Ovary (tissue), 9 donors: ENCODE results near the gene PTPRU. TPM values are rescaled to one million over a fixed set of nuclear protein-coding genes. Genes with fewer than 3 reads are reported as not detected.

Experiments used
- DNase-seq, 5 donors: peaks; one replicate each; pipeline ENCODE4 v3.0.0-alpha.2; 2019 to 2020
- H3K27ac ChIP-seq, 2 donors: fragments of 200-600 bp; one replicate each; pipeline versions ENCODE4 v1.5.1 to v1.8.0; 2019 to 2022
- H3K27me3 ChIP-seq: fragments of 200-600 bp; one replicate; pipeline ENCODE4 v1.8.0; 2022
- H3K36me3 ChIP-seq: fragments of 200-600 bp; sonication (generic); one replicate; pipeline ENCODE4 v1.5.1; 2019
- H3K4me1 ChIP-seq: one replicate; pipeline ENCODE4 v1.8.1; 2013; ENCODE audit warnings: mild to moderate bottlenecking, moderate library complexity; ENCODE audit not compliant: insufficient read depth
- H3K4me3 ChIP-seq: fragments of 200-600 bp; sonication (generic); one replicate; pipeline ENCODE4 v1.5.1; 2017
- H3K9me3 ChIP-seq, 2 donors: fragments of 200-600 bp in 1 of 2; sonication (generic) in 1 of 2; one replicate each; pipeline versions ENCODE4 v1.5.1 to v1.8.1; 2013 to 2019; ENCODE audit warnings: mild to moderate bottlenecking in 1 of 2, moderate library complexity in 1 of 2
- EP300 ChIP-seq: sonication (generic); formaldehyde crosslinking; IDR thresholded peaks from one replicate; pipeline ENCODE4 v1.6.1; 2017; ENCODE audit warnings: antibody characterized with exemption
- POLR2A ChIP-seq: fragments of 450-650 bp; IDR thresholded peaks from one replicate; pipeline ENCODE4 v1.6.1; 2017; ENCODE audit warnings: antibody characterized with exemption, mild to moderate bottlenecking, moderate library complexity
- WGBS, 3 donors: extraction: QIAGEN DNeasy Blood & Tissue Kit in 1 of 3; methylation state at CpG; one replicate each; pipeline versions ENCODE4 v1.1.5 to v1.1.7; 2013 to 2017; 5-methylcytosine and 5-hydroxymethylcytosine counted together
- intact Hi-C, 4 donors: fragments of 100-400 bp; cut with DNase I; formaldehyde crosslinking; loops; one replicate each; pipeline versions ENCODE4 v1.11.0 to v1.15.1; 2022 to 2023
- polyA plus RNA-seq, 2 donors: library from polyadenylated mRNA; stranded (reverse); fragments of 200-250 nt in 1 of 2; fragments of 350-450 nt in 1 of 2; fragmentation: Illumina TruSeq in 1 of 2; extraction: RNeasy Lipid Tissue Mini Kit (QIAGEN cat#74804) in 1 of 2; gene quantifications; one replicate each; pipeline ENCODE4 v1.2.3, GENCODE V29; 2013 to 2014
- total RNA-seq, 7 donors: library from RNA; depleted of rRNA in 2 of 7; stranded (reverse); fragments of >200 nt in 2 of 7; fragmentation: NEBNext Ultra II Directional in 3 of 7; extraction: Animal tissue kit (Norgen Biotek cat#: 25700) in 3 of 7; gene quantifications; one replicate each; pipeline versions ENCODE4 v1.1.0 to v1.2.4, GENCODE V29; 2016 to 2023
- TF ChIP-seq, protein P1 (sequence below), 3 donors: fragments of 450-650 bp in 2 of 3; fragments of 200-600 bp in 1 of 3; IDR thresholded peaks; one replicate each; pipeline versions ENCODE4 v1.5.1 to v1.8.0; 2016 to 2022; ENCODE audit warnings: antibody characterized with exemption in 3 of 3, mild to moderate bottlenecking in 1 of 3
- donor health status: DM: no; HTN: no; CAD: no; lungs with moderate emphysema.
- donor health status: DM: no; HTN: no; CAD: no.
- donor health status: Bipolar disorder and iron deficiency.
- donor health status: DM: yes; HTN: yes; CAD: no.
- donor health status: DM: no; HTN: no; CAD: no.
- donor health status: DM: yes; HTN: yes; CAD: no.

The PTPRU gene
- total and polyA plus RNA-seq, 9 donors: 2.9 to 45.2 (median 29.9) TPM

DNA sequence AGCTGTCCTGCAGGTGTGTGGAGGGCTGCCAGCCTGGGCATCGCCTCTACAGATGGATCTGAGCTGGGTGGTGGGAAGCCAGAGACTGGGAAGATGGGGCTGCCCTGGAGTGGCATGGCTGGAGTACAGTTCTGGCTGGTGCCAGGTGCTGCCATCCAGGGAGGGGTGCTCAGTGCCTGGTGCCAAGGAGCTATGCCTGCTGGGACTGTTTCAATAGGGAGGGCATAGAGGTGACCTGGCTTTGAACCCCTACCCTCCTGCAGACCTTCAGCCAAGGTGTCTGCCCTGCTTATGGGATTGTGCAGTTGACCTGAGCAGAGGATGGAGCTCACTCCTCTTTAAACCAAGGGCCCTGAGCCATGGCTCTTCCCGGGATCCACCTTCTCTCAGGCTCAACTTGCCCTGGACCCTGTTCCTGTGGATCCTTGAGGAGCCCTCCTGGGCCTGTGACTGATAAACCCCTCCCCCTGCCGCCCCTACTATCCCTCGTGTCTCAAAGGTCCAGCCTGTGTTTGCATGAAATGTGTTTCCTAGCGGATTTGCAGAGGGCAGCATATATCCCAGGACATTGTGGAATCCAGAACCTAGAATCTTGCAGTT is 48.7 kb downstream of the PTPRU start:
- intact Hi-C loops: no loop called here
- DNase-seq: no peak
- 29 to 52% (median 35%) methylated on average over 5 of the region's 5 CpGs for WGBS, 3 donors
- Histone ChIP-seq H3K4me1 (peaks cover 7% of the 10 kb centered on the region), H3K9me3 (no peaks in the 10 kb centered on the region), H3K36me3 (no peaks in the 10 kb centered on the region), H3K27ac (no peak overlapping the region), H3K27me3 (no peaks in the 10 kb centered on the region), H3K4me3 (no peak overlapping the region)
- TF ChIP-seq POLR2A (no peak), EP300 (no peak)
- TF ChIP-seq, protein P1, sequence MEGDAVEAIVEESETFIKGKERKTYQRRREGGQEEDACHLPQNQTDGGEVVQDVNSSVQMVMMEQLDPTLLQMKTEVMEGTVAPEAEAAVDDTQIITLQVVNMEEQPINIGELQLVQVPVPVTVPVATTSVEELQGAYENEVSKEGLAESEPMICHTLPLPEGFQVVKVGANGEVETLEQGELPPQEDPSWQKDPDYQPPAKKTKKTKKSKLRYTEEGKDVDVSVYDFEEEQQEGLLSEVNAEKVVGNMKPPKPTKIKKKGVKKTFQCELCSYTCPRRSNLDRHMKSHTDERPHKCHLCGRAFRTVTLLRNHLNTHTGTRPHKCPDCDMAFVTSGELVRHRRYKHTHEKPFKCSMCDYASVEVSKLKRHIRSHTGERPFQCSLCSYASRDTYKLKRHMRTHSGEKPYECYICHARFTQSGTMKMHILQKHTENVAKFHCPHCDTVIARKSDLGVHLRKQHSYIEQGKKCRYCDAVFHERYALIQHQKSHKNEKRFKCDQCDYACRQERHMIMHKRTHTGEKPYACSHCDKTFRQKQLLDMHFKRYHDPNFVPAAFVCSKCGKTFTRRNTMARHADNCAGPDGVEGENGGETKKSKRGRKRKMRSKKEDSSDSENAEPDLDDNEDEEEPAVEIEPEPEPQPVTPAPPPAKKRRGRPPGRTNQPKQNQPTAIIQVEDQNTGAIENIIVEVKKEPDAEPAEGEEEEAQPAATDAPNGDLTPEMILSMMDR (IDR thresholded peaks at IDR 0.05): no peak

DNA sequence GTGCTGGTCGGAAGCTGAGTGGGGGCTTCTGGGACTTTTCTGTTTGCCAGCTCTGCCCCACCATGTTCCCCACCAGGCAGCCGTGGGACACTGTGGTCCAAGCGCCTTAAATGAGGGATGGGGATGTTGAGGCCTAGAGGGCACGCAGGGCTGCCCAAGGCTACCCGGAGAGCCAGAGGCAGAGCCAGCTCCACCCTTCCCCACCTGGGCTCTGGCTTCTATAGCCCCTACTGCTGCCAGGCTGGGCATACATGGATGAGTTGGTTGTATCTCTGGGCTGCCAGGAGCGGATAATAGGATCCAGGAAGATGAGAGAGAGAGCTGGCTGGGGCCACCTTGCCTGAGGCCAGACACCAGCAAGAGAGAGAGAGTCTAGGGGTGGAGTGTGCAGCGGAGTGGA is 49.4 kb downstream of the PTPRU start:
- Histone ChIP-seq H3K9me3 (no peaks in the 10 kb centered on the region), H3K27me3 (no peaks in the 10 kb centered on the region), H3K36me3 (no peaks in the 10 kb centered on the region), H3K27ac (no peak overlapping the region), H3K4me1 (peaks cover 7% of the 10 kb centered on the region), H3K4me3 (no peak overlapping the region)
- no peak for TF ChIP-seq EP300
- TF ChIP-seq, protein P1 (IDR thresholded peaks at IDR 0.05): no peak
- TF ChIP-seq POLR2A: no peak
- intact Hi-C loops: no loop called here
- 83 to 90% (median 85%) methylated on average over 7 of the region's 7 CpGs for WGBS, 3 donors
- DNase-seq: no peak

GRCh38 chr1:29286194-29286767 is 50.0 kb downstream of the PTPRU start:
- WGBS, 3 donors: 89 to 97% (median 93%) methylated on average over 4 of the region's 4 CpGs
- no peak overlapping the region for H3K27ac ChIP-seq

DNA sequence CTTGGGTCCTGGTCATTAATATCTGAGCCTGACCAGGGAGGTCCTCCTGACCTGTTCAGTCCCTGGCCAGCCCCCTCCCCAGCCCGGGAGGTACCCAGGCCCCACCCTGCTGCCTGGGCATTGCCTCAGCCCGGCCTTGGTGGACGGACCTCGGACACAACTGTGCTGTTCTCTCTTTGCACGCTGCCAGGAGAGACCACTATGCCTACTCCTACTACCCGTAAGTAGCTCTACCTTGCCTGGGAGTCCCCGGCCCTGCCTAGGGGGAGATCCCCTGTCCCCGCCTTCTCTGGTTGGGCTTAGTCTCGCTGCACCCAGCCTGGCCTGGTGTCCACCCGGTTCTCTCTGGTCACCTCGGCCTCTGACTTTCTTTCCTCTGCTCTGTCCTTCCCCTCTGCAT is 53.2 kb downstream of the PTPRU start:
- intact Hi-C loops: no loop called here
- H3K27me3 ChIP-seq: no peaks in the 10 kb centered on the region
- DNase-seq: no peak
- TF ChIP-seq, protein P1 (IDR thresholded peaks at IDR 0.05): no peak
- TF ChIP-seq POLR2A: no peak
- no peak for TF ChIP-seq EP300
- 93 to 95% (median 94%) methylated on average over 11 of the region's 11 CpGs for WGBS, 3 donors
- H3K4me3 ChIP-seq: no peak overlapping the region
- peaks cover 7% of the 10 kb centered on the region for H3K4me1 ChIP-seq
- no peak overlapping the region for H3K27ac ChIP-seq
- H3K36me3 ChIP-seq: no peaks in the 10 kb centered on the region
- H3K9me3 ChIP-seq: no peaks in the 10 kb centered on the region

More at GRCh38 chr1:29286194-29286767, 50.0 kb downstream of the PTPRU start:
- Histone ChIP-seq H3K27me3 (no peaks in the 10 kb centered on the region), H3K9me3 (no peaks in the 10 kb centered on the region), H3K4me3 (no peak overlapping the region), H3K4me1 (peaks cover 7% of the 10 kb centered on the region), H3K36me3 (no peaks in the 10 kb centered on the region)
- TF ChIP-seq, protein P1 (IDR thresholded peaks at IDR 0.05): no peak
- TF ChIP-seq EP300 (no peak), POLR2A (no peak)
- intact Hi-C loops: no loop called here
- no peak for DNase-seq
